HG03039 (cell line): ENCODE data around the gene R3HCC1L.

Experiments used
- ATAC-seq: cut with Tn5 transposase; IDR thresholded peaks from one replicate; pipeline ENCODE4 v1.9.1; 2021; ENCODE audit warnings: mild to moderate bottlenecking, moderate library complexity; ENCODE audit not compliant: unreplicated experiment

The R3HCC1L gene

GRCh38 chr10:98272245-98272644, 137.8 kb downstream of the R3HCC1L start:
- no peak for ATAC-seq

- ATAC-seq, result no peak
Measured at GRCh38 chr10:98272656-98273055, 138.2 kb downstream of the R3HCC1L start.

GRCh38 chr10:98273057-98273850, 138.8 kb downstream of the R3HCC1L start:
- ATAC-seq, result no peak

GRCh38 chr10:98274562-98274961, 140.1 kb downstream of the R3HCC1L start:
- ATAC-seq, result no peak

GRCh38 chr10:98276311-98276710, 141.9 kb downstream of the R3HCC1L start:
- ATAC-seq, result no peak

GRCh38 chr10:98285416-98285815, 151.0 kb downstream of the R3HCC1L start:
- ATAC-seq, result no peak

GRCh38 chr10:98286419-98286818, 152.0 kb downstream of the R3HCC1L start:
- ATAC-seq, result no peak

- ATAC-seq, result no peak
Measured at GRCh38 chr10:98287321-98287720, 152.9 kb downstream of the R3HCC1L start.

GRCh38 chr10:98289802-98290209, 155.3 kb downstream of the R3HCC1L start:
- no peak for ATAC-seq

GRCh38 chr10:98292971-98293370, 158.5 kb downstream of the R3HCC1L start:
- no peak for ATAC-seq

GRCh38 chr10:98293550-98294269, 159.3 kb downstream of the R3HCC1L start:
- ATAC-seq, result no peak

GRCh38 chr10:98294270-98294627, 159.8 kb downstream of the R3HCC1L start:
- ATAC-seq, result no peak
